GM21515 (cell line): ENCODE results near the gene SEZ6L.

Experiments
- ATAC-seq: cut with Tn5 transposase; IDR thresholded peaks from one replicate; pipeline ENCODE4 v1.9.1; 2021; ENCODE audit not compliant: unreplicated experiment

SEZ6L gene

GRCh38 chr22:26292667-26292995, 123.4 kb downstream of the SEZ6L start:
- ATAC-seq, result no peak

DNA sequence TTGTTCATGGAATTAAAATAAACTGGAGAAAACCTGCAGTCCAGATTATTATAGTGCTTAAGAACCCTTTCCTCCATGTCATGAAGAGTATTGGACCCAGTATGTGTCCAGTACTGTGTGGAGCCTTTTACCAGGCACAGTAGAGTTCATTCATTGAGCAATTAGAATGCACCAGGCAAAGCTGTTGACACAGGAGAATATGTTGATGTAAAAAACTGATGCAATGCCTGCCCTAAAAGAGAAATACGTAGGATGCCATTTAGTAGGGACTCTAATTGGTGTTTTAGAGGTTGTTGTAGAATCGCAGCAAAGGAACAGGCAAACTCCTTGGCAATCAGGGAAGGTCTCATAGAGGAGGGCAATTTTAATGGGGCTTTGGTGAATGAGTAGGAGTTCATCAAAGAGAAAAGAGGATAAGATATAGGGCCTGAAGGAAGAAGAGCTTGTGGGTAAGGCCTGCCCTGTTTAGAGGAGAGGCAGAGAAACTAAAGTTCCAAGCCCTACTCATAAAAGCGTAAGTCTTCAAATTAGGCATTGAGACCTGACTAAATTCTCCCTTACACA, 126.4 kb downstream of the SEZ6L start:
- no peak for ATAC-seq

GRCh38 chr22:26298605-26299310, 129.5 kb downstream of the SEZ6L start:
- ATAC-seq, result no peak

- no peak for ATAC-seq
Observed at GRCh38 chr22:26302726-26303125, 133.5 kb downstream of the SEZ6L start.

GRCh38 chr22:26303475-26303874, 134.2 kb downstream of the SEZ6L start:
- ATAC-seq, result no peak

- ATAC-seq, result no peak
Observed at GRCh38 chr22:26304730-26305129, 135.5 kb downstream of the SEZ6L start.

DNA sequence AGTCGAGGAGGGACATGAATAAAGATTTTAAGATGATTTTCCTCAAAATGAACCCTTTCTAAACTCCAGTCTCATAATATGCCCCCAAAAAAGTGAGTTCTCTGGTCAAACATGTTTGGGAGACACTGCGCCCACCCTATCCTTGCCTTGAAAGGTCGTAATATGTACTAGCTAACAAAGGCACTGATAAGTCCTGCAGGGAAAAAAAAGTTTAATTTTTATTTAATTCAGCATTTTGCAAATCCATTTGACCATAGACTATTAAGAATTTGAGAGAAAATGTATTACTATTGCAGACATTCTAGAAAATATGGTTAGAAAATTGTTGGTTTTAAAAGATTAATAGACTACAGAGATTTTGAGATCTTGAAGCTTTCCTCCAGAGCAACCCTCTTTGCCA, 139.2 kb downstream of the SEZ6L start:
- ATAC-seq, result no peak

GRCh38 chr22:26310616-26311015, 141.4 kb downstream of the SEZ6L start:
- no peak for ATAC-seq

- ATAC-seq, result no peak
Observed at GRCh38 chr22:26313291-26313690, 144.0 kb downstream of the SEZ6L start.

- ATAC-seq, result no peak
Observed at GRCh38 chr22:26314171-26314570, 144.9 kb downstream of the SEZ6L start.

DNA sequence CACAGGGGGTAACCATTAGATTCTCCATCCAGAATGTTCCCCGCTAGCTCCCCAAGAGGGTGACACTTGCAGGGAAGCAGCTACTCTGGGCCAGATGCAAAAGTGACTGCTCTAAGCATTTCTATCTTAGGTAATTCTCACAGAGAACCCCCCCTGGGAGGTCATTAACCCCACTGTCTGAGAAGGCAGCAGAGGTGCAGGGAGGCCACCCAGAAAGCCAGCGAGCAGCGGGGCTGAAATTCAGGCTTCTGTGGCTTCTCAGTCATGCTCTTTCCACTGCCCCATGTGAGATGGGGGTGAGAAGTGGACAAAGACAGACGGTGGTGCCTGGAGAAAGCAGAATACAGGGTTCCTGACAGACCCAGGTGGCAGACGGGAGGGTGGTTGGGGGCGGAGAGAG, 145.4 kb downstream of the SEZ6L start:
- no peak for ATAC-seq

GRCh38 chr22:26316732-26317285, 147.5 kb downstream of the SEZ6L start:
- no peak for ATAC-seq

GRCh38 chr22:26318975-26319374, 149.7 kb downstream of the SEZ6L start:
- ATAC-seq, result no peak

DNA sequence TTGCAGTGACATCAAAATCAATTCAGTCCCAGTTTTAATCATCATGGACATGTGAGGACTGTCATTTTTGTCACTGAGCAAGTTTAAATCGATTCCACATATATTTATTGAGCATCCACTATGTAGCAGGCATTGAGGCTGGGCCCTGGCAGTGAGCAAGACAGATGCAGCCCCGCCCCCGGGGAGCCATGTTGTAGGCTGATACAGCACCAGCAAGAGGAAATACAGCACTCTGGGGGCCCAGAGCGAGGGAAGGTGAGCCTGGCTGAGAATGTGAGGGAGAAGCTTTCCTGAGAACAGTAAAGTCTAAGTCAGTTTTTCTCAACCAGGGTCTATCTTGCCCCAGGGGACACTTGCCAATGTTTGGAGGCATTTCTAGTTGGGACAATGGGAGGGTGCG, 151.2 kb downstream of the SEZ6L start:
- no peak for ATAC-seq

DNA sequence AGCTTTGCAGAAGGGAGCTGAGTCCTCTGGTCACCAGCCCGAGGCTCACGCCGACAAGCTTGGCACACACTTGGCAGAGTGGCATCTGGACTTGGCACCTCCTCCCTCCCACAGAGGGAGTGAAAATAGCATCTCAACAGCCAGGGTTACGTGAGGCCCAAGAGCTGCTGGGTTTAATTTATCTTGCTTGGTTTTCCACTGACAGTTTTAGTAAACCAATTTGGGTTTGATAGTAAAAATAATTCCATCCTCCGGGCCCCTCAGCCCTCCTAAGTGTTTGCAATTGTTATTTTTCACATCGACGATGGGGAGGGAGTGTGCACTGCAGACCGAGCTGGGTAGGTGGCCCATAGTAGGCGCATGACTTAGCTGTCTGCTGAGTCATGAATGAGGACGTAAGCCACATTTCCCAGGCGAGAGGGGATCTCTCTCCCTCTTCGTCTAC, 152.2 kb downstream of the SEZ6L start:
- ATAC-seq, result no peak

GRCh38 chr22:26322179-26322905, 153.1 kb downstream of the SEZ6L start:
- no peak for ATAC-seq

DNA sequence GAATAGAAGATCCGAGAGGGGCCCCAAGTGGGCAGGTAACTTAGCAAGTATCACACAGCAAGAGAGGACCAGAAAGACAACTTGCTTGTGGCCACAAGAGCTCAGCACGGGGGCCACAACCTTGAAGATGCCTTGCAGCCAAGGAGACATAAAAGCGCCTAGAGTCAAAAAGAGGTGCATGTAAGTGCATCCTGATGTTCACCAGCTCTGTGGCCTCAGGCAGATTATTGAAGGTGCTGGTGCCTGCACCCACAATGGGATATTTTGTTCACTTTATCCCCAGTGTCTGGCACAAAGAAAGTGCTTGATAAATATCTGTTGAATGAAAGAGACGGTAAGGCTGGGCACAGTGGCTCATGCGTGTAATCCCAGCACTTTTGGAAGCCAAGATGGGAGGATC, 153.8 kb downstream of the SEZ6L start:
- no peak for ATAC-seq

GRCh38 chr22:26324150-26324549, 154.9 kb downstream of the SEZ6L start:
- no peak for ATAC-seq

- no peak for ATAC-seq
Observed at GRCh38 chr22:26325641-26326040, 156.4 kb downstream of the SEZ6L start.

- no peak for ATAC-seq
Observed at GRCh38 chr22:26326803-26327202, 157.5 kb downstream of the SEZ6L start.

GRCh38 chr22:26327306-26327705, 158.0 kb downstream of the SEZ6L start:
- no peak for ATAC-seq

GRCh38 chr22:26328221-26328620, 159.0 kb downstream of the SEZ6L start:
- no peak for ATAC-seq
